RPMI7951 (cell line): Measurements from ENCODE around the gene VPS51. TPM values are rescaled to one million over a fixed set of nuclear protein-coding genes. Genes with fewer than 3 reads are reported as not detected.
"Not testable (repeated sequence)": the region's sequence is repeated elsewhere in the genome, so short reads cannot be mapped to it uniquely, and the experiment has no call there.

ENCODE experiments used
- DNase-seq: peaks from one replicate; pipeline ENCODE4 v3.0.0-alpha.2; 2012; ENCODE audit warnings: low read depth
- total RNA-seq: library from RNA; depleted of rRNA; stranded (reverse); fragments of >200 nt; shearing (Covaris generic); gene quantifications from 2 replicates; pipeline ENCODE4 v1.2.3, GENCODE V29; 2014

VPS51 gene
- total RNA-seq, 1 experiment from 2014 or later = 48.7 TPM

DNA sequence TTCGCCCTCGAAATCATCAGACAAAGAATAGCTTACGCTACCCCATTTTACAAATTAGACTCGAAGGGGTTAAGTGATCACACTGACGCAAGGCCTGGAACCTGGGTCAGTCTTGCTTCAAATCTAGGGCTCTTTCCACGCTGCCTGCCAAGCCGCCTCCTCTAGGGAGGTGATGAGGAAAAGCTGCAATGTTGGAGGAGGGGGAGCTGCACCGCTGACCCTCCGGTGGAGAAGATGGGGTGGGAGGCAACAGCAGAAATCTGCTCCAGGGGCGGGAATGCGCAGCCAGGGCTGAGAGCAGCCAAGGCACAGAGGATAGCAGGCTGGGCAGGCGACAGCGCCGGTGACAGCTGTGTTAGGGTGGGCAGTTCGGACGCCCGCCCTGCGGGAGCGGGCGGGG, 37.7 kb downstream of the VPS51 start:
- no peak for DNase-seq

GRCh38 chr11:65134240-65134951, 38.4 kb downstream of the VPS51 start, which contains the start of gene SYVN1:
SYVN1 (minus strand) TSS chr11:65134519; CDS start chr11:65133601, 918 bp downstream.
- DNase-seq = peak; percentile 87

DNA sequence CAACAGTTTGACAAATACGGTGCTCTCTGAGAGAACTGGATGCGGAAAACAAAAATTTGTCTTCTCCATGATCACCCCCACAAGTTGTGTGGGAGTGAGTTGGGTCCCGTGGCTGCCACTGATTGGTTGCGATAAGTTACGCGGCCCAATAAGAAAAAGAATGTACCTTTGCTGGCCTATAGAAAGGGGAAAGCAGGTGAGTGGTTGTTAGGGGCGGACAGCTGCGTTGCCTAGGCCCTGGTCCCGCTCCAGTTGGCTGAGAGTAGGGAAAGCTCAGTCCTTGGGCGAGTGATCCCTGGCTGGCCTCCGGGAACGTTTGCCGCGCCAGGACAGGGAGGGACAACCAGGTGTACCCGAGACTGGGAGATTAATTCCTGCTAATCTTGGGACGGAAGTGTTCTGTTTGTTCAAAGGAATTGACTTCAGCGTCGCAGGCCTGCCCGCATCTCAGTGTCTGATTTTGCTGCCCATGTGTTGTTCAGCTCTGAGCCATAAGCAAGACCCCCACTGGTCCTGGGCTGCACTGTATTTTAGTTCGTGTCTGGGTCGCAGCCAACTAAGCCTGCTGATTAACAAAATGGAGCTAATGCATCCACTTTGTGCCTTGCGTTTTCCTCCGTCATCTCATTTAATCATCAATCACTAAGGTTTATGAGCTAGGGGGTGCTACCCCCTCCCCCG, 39.1 kb downstream of the VPS51 start:
- peak; percentile 97 for DNase-seq

GRCh38 chr11:65135633-65136145, 39.7 kb downstream of the VPS51 start:
- no peak for DNase-seq

DNA sequence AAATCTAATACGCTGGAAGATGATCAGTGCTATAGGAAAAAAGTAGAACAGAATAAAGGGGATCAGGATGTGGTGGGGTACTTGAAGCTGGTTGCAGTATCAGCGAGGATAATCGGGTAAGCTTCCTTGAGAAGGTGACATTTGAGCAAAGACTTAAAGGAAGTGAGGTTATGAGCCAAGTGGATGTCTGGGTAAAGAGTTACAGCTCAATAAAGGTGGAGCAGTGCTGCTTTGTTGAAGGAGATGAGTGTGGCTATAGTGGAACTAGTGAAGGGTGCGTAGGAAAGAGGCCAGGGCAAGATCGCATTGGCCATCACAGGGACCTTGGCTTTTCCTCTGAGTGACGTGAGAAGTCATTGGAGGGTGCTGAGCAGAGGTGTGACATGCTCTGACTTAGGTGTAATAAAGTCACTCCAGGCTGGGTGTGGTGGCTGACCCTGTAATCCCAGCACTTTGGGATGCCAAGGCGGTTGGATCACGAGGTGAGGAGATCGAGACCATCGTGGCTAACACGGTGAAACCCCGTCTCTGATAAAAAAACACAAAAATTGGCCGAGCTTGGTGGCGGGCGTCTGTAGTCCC, 40.6 kb downstream of the VPS51 start:
- no peak for DNase-seq

DNA sequence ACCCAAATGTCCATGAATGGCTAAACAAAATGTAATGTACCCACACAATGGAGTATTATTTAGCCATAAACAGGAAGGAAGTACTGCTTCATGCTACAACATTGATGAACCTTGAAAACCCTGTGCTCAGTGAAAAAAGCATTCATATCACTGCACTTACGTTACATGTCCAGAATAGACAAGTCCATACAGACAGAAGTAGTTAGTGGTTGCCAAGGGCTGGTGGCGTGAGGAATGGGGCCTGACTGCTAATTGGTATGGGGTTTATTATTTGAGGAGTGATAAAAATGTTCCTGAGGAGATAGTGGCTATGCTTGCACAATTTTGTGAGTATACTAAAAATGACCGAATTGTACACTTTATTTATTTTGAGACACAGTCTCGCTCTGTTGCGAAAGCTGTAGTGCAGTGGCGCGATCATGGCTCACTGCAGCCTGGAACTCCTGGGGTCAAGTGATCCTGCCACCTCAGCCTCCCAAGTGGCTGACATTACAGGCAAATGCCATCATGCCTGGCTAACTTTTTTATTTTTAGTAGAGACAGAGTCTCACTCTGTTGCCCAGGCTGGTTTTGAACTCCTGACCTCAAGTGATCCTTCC, 46.0 kb downstream of the VPS51 start:
- no peak for DNase-seq

DNA sequence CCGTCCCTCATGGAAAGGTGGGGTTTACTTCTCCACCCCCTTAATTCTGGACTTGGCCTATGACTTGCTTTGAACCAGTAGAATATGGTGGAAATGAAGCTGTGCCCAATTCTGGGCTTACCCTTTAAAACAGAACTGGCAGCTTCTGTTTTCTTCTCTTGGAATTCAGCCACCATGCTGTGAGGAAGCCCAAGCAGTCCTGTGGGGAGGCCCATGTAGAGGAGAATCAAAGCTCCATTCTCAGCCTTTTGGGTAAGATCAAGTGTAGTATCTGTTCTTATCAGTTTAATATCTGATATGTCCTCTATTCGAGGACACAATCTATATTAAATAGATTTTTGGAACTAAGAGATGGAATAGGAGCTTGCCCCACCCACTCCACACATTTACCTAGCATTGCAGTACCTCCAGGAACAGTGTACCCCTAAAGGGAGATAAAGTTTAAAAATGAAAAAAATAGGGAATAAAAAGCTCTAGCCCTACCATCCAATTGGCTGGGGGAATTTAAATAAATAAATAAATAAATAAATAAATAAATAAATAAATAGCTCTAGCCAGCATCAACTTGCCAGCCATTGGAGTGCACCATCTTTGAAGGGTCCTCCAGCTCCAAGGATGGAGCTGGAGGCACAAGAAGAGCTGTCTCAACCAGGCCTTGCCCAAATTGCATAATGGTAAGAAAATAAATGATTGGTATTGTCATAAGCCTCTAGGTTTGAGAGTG, 51.5 kb downstream of the VPS51 start:
- no peak for DNase-seq

DNA sequence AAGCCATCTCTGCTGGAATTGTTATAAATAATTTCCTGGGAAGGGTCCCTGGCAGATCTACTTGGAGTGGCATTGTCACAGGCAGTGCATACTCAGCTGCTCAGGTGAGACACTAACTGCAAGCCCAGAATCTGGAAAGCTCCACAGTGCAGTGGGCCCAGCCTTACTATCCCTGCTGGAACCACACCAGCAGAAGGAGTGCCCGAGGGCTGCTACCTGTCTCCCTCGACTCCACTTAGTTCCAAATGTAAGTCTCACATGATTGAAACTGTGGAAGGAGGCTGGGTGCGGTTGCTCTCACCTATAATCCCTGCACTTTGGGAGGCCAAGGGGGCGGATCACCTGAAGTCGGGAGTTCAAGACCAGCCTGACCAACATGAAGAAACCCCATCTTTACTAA, 52.6 kb downstream of the VPS51 start:
- DNase-seq = no peak

GRCh38 chr11:65150131-65150508, 54.1 kb downstream of the VPS51 start:
- DNase-seq = not testable (repeated sequence)

- peak; percentile 98 for DNase-seq
These were observed 54.7 kb downstream of the VPS51 start for GRCh38 chr11:65150509-65151299.

- no peak for DNase-seq
These were observed 55.4 kb downstream of the VPS51 start for GRCh38 chr11:65151331-65151899.

DNA sequence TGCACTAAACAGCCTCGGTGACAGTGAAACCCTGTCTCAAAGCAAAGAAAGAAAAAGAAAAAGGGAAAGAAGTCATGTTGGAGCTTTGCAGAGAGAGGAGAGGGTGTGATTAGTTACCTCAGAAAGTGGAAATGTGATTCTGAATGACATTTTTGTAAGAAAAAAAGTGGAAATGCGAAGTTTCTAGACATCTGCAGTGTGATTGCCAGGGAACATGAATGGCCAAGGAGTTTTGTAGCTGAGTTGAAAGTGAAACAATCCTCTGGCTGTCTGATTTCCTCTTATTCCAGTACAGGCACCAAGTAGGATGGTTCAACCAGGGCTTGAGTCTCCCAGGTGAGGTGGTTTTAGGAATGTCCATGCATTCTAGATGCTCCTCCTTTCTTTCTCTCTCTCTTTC, 56.1 kb downstream of the VPS51 start:
- DNase-seq = no peak

GRCh38 chr11:65156256-65156655, 60.2 kb downstream of the VPS51 start:
- no peak for DNase-seq

- no peak for DNase-seq
These were observed 60.9 kb downstream of the VPS51 start for GRCh38 chr11:65156926-65157325.

- DNase-seq = no peak
These were observed 61.3 kb downstream of the VPS51 start for GRCh38 chr11:65157336-65157735.

- DNase-seq = no peak
These were observed 63.0 kb downstream of the VPS51 start for GRCh38 chr11:65159012-65159411.

DNA sequence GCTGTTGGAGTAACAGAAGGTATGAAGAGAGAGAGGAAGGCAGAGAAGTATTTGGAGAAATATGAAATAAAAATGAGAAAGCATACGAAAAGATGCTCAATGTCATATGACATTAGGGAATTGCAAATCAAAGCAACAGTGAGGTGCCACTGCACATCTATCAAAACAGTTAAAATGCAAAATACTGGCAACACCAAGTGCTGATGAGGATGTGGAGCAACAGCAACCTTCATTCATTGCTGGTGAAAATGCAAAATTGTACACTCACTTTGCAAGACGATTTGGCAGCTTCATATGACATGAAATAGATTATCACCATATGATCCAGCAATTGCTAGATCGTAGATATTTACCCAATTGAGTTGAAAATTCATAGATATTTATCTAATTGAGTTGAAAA, 64.6 kb downstream of the VPS51 start:
- no peak for DNase-seq
